Effector memory CD4-positive, alpha-beta T cell (primary cell): ENCODE data around the gene SHB.

ENCODE experiments used
- DNase-seq, 3 donors: peaks; one replicate each; pipeline ENCODE4 v3.0.0-alpha.2; 2020
- H3K27ac ChIP-seq: 2 replicates; pipeline ENCODE4 v1.7.0; 2013; ENCODE audit warnings: mild to moderate bottlenecking, low read length, moderate library complexity; ENCODE audit not compliant: insufficient read depth, poor library complexity, severe bottlenecking
- H3K27me3 ChIP-seq: replicated peaks from 2 replicates; pipeline ENCODE4 v1.7.0; 2013; ENCODE audit warnings: mild to moderate bottlenecking, low read length; ENCODE audit not compliant: insufficient read depth, control insufficient read depth, poor library complexity, severe bottlenecking
- H3K36me3 ChIP-seq: 2 replicates; pipeline ENCODE4 v1.7.0; 2013; ENCODE audit warnings: mild to moderate bottlenecking, low read length, moderate library complexity; ENCODE audit not compliant: control insufficient read depth, insufficient read depth
- H3K4me1 ChIP-seq: 2 replicates; pipeline ENCODE4 v1.7.0; 2013; ENCODE audit warnings: low read length, mild to moderate bottlenecking; ENCODE audit not compliant: control insufficient read depth, insufficient read depth, poor library complexity, severe bottlenecking
- H3K4me3 ChIP-seq: 2 replicates; pipeline ENCODE4 v1.7.0; 2013; ENCODE audit warnings: low read length, low read depth, mild to moderate bottlenecking; ENCODE audit not compliant: insufficient read depth, poor library complexity, severe bottlenecking
- H3K9me3 ChIP-seq: 2 replicates; pipeline ENCODE4 v1.7.0; 2013; ENCODE audit warnings: mild to moderate bottlenecking, low read length, moderate library complexity; ENCODE audit not compliant: control insufficient read depth

Gene SHB

DNA sequence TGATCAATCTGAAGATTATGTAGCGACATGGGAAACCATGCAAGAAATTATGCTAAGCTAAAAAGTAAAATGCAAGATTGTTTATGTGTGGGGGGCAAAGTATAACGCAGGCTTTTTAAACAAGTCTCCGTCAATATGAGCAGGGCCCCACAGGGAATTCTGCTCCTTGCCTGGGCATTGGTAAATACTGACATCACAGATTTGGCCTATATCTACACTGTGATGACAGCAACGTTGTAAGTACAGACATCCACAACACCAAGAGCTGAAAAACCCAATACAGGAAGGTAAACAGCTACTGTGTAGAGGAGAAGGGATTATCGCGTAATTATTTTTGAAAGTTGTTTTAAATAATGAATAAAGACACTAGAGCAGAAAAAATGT lies 90.6 kb downstream of the SHB start:
- Histone ChIP-seq H3K27ac (no peak overlapping the region), H3K4me1 (no peaks in the 10 kb centered on the region), H3K4me3 (no peak overlapping the region), H3K36me3 (no peaks in the 10 kb centered on the region), H3K9me3 (no peaks in the 10 kb centered on the region), H3K27me3 (no peaks in the 10 kb centered on the region)
- no peak for DNase-seq

DNA sequence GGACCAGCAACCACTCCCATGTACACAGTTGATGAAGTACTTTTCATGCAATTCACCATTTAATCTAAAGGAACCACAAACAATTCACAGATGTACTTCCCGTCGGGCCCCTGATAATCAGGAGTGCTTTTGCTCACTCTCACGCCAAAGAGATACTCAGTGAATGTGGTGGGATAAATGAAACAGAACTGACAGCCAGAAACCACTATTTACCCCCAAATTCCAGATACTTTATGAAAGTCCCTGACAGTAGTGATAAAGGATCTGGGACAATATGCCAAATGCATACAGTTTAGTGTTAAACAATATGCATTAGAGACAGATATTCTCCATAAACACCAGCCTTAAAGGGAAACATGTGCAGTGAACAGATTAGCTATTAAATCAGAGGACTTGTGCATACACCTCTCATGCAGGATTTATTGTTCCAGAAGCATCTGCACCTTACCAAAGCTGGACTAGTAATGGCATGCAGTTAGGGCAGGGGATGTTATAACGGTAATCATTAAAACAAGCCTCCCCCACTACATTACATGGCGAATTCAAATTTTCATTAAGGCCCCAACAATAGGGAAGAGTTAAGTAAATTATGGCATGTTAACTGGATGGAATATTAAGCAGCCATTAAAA lies 91.1 kb downstream of the SHB start:
- no peaks in the 10 kb centered on the region for H3K27me3 ChIP-seq
- no peaks in the 10 kb centered on the region for H3K36me3 ChIP-seq
- no peak for DNase-seq
- H3K27ac ChIP-seq: no peak overlapping the region
- H3K4me3 ChIP-seq: no peak overlapping the region
- H3K4me1 ChIP-seq: no peaks in the 10 kb centered on the region
- no peaks in the 10 kb centered on the region for H3K9me3 ChIP-seq

DNA sequence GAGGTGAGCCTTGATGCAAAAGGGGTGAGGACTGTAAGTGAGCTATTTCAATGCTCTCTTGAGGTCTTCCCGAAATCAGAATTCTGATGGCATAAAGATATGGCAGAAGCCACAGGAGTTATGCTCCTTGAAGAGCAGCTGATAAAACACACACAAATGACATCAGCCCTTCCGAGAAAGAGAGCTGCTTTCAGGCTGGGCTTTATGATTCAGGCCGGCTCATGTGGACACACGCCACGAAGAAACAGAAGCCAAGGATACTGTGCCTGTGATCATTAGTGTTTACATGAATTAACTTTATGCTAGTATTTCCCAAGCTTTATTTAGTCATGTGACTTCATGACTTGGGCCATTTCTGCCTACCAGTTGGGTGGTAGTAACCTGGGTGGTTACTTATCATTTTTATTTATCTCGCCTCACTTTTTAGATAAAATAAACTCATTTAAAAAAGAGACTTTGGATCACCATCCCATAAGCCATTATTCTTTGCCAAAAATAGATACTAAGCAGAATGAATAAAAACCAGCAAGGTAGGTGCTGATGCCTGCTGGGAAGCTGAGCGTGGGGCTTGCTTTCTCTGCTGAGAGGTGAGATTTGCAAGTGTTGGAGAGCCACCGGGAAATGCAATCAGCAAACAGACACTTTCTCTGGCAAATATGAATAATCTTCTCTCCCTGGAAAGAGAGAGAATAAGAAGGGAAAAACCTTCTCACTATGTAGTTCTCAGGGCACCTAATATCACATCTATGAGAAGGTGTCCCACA lies 92.1 kb downstream of the SHB start:
- H3K4me1 ChIP-seq: no peaks in the 10 kb centered on the region
- DNase-seq: no peak
- H3K4me3 ChIP-seq: no peak overlapping the region
- no peaks in the 10 kb centered on the region for H3K9me3 ChIP-seq
- H3K36me3 ChIP-seq: no peaks in the 10 kb centered on the region
- H3K27ac ChIP-seq: no peak overlapping the region
- no peaks in the 10 kb centered on the region for H3K27me3 ChIP-seq

DNA sequence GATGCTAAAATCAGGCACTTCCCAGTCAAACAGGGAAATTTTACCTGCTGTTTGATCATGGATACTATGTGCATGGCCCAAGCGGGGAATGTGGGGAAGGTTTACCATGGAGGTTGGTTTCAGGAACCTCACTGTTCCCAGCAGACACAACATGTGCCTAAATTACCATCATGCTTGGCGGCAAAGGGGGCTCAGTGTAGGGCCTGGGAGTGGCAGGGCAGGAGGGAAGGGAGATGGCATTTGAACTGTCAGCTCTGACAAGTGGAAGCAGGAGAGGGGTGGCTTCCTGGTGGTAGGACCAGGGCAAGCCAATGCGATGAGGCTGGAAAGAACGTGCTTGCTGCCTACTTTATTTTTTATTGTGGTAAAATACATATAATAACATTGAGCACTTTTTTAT lies 93.4 kb downstream of the SHB start:
- Histone ChIP-seq H3K4me1 (no peaks in the 10 kb centered on the region), H3K27me3 (no peaks in the 10 kb centered on the region), H3K36me3 (no peaks in the 10 kb centered on the region), H3K9me3 (no peaks in the 10 kb centered on the region), H3K27ac (no peak overlapping the region), H3K4me3 (no peak overlapping the region)
- DNase-seq: no peak

DNA sequence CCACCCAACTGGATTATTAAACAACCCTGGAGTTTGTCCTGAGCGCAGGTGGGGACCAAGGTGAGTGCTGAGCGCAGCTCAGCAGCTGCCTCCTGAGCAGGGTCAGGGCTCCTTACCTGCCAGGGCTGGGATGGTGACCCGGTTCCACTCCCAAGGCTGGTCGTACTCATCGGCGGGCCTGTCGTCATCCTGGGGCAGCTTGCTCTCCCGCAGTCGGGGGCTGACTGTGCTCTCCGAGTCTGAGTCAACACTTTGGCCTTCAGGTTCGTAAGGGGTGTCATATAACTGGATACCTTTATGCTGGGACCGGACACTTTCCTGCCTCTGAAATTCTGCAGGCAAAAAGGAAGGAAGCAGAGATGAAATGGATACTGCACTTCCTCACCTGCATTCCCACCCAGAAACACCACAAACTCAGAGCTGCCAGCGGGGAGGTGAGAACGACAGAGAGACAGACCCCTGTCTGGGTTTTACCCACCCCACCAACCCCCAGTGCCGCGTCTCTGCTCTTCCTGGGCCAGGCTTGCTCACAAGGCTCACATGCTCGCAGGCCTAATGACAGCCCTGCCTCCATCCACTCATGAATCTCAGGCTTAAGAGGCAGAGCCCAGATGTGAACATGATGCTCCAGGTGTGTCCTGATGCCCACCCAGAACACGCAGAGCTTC lies 94.4 kb downstream of the SHB start:
- H3K4me3 ChIP-seq: no peak overlapping the region
- no peaks in the 10 kb centered on the region for H3K4me1 ChIP-seq
- no peaks in the 10 kb centered on the region for H3K9me3 ChIP-seq
- no peak overlapping the region for H3K27ac ChIP-seq
- no peaks in the 10 kb centered on the region for H3K36me3 ChIP-seq
- no peak for DNase-seq
- H3K27me3 ChIP-seq: no peaks in the 10 kb centered on the region

DNA sequence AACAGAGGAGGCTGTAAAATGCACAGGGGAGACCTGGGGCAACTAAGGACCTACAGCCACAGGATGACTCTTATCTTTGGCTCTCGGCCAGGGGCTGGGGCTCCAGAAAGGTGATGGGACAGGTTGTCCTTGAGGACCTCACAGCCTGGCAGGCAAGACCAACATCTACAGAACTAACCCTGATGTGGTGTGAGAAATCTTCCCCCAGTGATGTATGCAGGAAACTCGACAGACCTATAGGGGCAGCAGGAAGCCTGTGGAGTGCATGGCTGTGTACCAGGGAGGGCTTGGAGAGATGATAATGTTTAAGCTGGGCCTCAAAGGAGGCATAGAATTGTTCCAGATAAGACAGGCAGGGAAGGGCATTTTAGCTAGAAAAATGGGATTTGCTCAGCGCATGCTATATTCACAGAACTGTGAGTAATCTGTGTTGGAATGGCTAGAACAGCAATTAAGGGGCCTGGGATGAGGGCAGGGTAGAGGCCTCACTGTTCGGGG lies 96.6 kb downstream of the SHB start:
- Histone ChIP-seq H3K4me3 (no peak overlapping the region), H3K36me3 (no peaks in the 10 kb centered on the region), H3K27ac (no peak overlapping the region), H3K27me3 (no peaks in the 10 kb centered on the region), H3K4me1 (no peaks in the 10 kb centered on the region), H3K9me3 (no peaks in the 10 kb centered on the region)
- no peak for DNase-seq

DNA sequence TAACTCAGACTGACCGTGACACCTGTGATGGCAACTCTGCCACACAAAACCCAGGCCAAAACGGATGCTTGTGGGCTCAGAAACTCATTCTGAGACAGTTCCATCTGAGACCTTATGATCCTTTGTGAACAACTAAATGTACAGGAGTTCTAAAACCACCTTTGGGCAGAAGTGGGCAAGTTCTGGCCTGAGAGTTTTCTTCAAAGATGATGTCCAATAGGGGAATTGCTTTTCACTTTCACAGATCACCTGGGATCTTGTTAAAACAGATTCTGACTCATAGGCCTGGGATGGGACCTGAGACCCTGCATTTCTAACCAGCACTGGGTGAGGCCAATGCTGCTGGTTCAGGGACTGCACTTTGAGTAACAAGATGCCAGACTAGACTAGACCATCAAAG lies 97.3 kb downstream of the SHB start:
- Histone ChIP-seq H3K36me3 (no peaks in the 10 kb centered on the region), H3K9me3 (no peaks in the 10 kb centered on the region), H3K4me1 (no peaks in the 10 kb centered on the region), H3K27me3 (no peaks in the 10 kb centered on the region), H3K27ac (no peak overlapping the region), H3K4me3 (no peak overlapping the region)
- DNase-seq: no peak

DNA sequence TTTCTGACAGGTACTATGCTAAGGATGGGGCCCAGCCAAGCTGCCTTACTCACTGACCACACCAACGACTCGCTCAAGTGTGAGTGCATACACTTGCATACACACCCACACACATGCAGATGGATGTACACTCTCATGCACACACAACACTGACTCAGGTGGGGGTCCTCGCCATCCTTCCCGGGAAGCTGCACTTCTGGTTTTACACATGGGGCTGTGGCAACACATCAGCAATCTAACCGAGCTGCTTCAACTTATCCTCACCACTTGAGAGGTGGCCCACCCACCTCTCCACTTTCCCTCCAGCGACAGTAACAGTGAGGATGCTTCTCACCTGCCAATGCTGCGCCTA lies 97.9 kb downstream of the SHB start:
- H3K4me3 ChIP-seq: no peak overlapping the region
- H3K27ac ChIP-seq: no peak overlapping the region
- no peak for DNase-seq
- H3K9me3 ChIP-seq: no peaks in the 10 kb centered on the region
- H3K27me3 ChIP-seq: no peaks in the 10 kb centered on the region
- H3K36me3 ChIP-seq: no peaks in the 10 kb centered on the region
- no peaks in the 10 kb centered on the region for H3K4me1 ChIP-seq

DNA sequence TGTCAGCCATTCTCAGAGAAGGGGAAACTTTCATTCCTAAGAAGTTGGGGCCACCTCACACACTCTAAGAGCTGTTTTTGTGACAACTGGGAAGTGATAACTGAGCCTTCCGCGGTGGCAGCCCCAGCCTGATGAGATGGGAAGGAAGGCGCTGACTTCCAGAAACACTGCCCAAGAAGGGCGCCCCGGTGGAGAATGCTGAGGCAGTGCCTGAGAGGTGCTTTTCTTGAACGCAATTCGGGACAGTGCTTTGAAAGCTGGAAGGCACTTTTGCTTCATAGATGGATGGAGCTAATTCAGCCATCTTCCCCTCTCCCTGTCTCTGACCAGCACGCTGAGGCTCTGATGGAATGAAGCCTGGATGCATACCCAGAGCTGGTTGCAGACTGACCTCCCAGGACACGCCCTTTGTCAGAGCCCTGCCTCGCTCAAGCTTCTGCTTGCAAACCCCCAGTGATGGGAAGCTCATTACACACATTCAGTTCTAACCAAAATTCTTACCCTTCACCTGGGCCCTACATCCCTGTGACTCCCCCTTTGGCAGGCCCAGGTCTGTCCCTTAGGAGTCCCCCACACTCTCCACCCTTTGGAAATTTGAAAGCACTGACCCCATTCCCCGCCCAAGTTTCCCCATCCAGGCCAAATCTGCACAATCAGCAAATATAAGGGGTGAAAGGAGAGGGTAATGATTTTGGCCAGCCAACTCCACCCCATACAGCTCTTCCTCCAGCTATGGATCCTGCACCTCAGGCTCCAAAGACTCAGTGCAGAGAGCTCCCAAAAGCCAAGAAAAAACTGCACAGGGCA lies 98.5 kb downstream of the SHB start:
- no peaks in the 10 kb centered on the region for H3K36me3 ChIP-seq
- H3K4me1 ChIP-seq: no peaks in the 10 kb centered on the region
- no peak overlapping the region for H3K4me3 ChIP-seq
- H3K27me3 ChIP-seq: no peaks in the 10 kb centered on the region
- H3K9me3 ChIP-seq: no peaks in the 10 kb centered on the region
- H3K27ac ChIP-seq: no peak overlapping the region
- no peak for DNase-seq
